GM19324 (cell line): ENCODE results near the gene CBFA2T2.
"Not testable (repeated sequence)": the region's sequence is repeated elsewhere in the genome, so short reads cannot be mapped to it uniquely, and the experiment has no call there.

Experiments
- ATAC-seq: cut with Tn5 transposase; IDR thresholded peaks from one replicate; pipeline ENCODE4 v1.9.1; 2021; ENCODE audit warnings: mild to moderate bottlenecking, moderate library complexity; ENCODE audit not compliant: unreplicated experiment, low FRiP score

CBFA2T2 gene

GRCh38 chr20:33490023-33490933 lies at the start of gene CBFA2T2:
Gene CBFA2T2 (plus strand): TSS chr20:33490096. CDS start chr20:33490268, 172 bp downstream.
- peak; percentile 68 for ATAC-seq

- not testable (repeated sequence) for ATAC-seq
Measured at GRCh38 chr20:33440562-33440961, 49.3 kb upstream of the CBFA2T2 start.

DNA sequence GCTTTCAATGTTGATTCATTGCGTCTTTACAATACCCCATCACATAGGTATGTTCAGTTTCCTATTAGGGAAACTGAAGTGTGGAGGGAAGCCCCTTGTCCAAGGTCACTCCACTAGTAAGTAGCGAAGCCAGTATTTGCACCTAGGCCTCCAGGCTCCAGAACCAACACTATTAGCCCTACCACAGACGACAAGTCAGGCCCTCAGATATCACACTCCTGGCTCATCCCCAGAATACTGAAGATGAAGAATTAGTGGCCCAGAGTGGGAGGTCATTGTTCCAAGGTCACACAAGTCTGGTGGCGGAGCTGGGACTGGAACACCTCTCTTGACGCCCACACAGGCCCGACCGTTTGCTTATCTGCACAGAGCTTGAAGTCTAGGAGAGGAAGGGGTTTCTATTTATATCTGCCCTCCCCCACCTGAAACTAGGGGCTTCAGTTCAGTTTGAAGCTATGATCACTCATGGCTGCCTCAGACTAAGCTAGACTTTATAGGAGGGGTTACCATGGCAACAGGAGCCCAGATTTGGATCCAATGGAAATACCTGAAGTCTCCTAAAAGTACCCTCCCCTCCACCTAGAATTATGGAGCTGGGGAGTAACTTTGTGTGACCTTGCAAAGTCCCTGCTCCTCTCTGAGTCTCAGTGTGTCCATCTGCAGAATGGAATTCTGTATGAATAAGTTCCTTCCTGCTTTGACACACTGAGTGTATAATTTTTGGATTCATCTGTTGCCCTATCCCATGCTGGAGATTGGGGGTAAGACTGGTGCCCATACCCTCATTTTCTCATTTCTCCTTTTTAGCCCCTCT lies 48.5 kb upstream of the CBFA2T2 start:
- ATAC-seq = no peak

DNA sequence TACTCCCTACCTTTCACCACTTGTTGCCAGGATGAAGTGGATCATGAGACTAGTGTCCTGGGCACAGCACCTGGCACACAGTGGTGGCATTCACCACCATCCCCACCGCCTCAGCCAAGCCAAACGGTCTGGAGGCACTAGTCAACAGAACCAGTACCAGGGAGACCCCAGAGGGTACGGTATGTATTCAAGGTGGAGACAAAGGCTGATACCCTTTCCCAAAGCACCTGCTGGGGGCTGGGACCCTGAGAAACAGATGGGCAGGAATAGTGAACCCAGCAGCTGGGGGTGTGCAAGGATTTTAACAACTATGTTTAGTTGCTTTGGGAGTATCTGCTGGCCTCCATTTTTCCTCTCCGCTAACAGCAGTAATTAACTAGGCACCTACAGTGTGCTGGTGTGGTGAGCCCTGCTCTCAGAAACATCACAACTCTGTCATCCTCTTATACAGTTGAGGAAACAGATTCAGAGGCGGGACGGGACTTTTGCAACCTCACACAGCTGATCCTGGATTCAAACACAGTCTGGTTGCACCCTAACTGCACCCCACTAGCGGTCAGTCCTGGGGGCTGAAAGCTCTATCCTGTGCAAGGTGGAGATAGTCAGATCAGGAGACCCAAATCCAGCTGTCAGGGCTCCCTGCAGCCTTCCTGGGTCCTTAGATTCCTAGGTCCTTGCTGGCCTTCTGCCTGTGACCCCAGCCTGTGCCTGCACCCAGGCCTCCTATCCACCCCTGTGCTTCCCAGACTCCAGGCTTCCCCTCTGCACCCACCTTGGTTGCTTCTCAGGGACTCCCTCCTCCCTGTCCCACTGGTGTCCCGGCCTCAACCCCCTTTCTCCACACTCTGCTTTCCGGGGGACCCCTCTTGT lies 47.5 kb upstream of the CBFA2T2 start:
- ATAC-seq = no peak

- peak; percentile 23 for ATAC-seq
Measured at GRCh38 chr20:33443006-33443511, 46.8 kb upstream of the CBFA2T2 start.

DNA sequence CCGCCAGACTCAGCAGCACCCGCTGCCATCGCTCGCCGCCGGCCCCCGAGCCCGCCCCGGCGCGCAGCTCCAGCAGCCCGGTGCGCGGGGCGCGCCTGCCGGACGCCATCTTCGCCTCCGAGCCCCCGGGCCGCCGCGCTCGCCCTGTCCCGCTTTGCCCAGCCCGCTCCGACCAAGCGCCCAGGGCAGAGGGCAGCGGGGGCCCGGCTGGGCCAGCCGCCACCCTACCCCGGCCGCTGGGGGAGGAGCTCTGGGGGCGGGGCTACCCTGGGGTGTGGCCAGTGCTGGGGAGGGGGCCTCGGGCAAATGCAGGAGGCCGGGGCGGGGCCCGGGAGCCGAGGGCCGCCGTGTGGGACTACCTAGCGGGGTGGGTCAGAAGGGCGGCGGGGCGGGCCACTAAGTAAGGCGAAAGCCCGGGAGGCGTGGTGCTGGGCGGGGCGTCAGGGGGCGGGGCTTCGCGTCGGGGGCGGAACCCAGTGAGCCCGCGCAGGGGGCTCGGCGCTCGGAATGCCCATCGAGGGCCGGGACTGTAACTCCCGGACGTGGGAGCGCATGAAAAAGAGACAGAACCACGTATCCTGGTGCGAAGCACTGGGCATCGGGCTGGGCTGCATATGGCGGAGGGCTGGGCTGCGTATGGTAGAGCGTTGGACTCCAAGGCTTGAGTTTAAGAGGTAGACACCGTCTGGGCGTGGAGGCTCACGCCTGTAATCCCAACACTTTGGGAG lies 46.2 kb upstream of the CBFA2T2 start, which contains the start of gene SNTA1:
TSS of gene SNTA1 (minus strand) at position 252 of the 728 bp plus-strand sequence. CDS start at position 109, 143 bp downstream.
- peak; percentile 86 for ATAC-seq

DNA sequence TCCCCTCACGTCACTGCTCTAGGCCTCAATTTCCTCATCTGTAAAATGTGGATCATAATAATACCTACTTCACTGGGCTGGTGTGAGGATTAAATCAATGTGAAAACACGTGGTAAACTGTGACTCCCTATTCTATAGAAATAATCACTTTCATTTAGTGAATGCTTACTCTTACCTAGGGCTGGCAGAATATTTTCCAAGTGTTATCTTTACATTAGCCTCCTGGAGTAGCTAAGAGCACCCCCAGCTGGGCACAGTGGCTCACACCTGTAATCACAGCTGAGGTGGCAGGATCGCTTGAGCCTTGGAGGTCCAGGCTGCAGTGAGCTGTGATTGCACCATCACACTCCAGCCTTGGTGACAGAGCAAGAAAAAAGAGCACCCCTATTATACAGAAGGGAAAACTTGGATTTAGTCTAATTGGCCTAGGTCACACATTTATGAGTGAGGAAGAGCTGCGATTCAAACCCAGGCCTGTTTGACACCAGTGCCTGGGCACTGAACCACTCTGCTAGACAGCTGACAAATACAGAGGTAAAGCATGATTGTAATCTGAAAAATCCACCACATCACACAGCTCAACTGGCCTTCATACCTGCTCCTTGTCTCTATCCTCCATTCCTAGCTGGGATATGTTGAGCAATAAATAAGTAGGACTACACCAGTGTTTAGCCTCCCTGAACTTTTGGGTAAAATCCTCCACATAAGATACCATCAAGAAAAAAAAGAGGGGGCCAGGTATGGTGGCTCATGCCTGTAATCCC lies 44.9 kb upstream of the CBFA2T2 start:
- ATAC-seq = no peak

DNA sequence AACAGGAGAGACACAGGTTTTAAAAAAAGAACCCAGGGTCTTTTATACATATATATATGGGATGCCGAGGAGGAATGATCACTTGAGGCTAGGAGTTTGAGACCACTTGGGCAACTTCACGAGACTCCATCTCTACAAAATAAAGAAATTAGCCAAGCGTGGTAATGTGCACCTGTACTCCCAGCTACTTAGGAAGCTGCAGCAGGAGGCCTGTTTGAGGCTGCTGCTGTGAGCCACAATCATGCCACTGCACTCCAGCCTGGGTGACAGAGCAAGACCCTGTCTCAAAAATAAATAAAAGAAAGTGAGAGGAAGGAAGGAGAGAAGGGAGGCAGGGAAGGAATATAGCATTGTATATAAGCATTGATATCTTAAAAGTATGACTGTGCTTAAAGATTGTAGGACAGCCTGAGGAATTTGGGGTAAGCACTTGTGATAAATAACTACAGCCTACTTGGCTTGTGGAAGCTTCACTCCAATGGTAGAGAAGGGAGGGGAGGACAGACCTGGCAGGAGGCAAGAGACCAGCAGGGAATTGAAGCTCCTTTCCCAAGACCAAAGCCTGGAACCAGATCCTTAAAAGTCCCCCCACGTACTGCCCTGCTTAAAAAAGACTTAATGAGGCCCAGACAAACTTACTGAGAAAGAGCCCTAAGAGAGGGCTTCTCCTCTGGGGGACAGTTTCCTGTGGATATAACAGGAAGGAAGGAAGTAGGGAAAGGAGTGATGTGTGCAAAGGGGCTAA lies 43.8 kb upstream of the CBFA2T2 start:
- ATAC-seq = no peak

DNA sequence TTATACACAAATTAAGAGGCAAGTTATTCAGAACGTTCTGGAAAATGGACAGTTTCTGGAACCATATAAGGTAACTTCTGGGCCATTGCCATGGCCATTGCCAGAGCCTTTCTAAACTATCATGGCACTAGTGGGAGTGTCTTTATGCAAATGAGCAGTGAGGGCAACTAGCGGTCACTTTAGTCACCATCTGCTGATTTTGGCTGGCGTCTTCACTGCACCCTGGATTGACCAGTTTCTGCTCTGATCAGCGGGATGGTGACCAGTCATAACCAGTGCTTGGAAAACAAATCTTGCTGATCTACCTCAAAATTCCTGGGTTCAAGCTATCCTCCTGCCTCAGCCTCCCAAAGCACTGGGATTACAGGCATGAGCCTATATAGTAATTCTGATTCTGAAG lies 39.0 kb upstream of the CBFA2T2 start:
- no peak for ATAC-seq

DNA sequence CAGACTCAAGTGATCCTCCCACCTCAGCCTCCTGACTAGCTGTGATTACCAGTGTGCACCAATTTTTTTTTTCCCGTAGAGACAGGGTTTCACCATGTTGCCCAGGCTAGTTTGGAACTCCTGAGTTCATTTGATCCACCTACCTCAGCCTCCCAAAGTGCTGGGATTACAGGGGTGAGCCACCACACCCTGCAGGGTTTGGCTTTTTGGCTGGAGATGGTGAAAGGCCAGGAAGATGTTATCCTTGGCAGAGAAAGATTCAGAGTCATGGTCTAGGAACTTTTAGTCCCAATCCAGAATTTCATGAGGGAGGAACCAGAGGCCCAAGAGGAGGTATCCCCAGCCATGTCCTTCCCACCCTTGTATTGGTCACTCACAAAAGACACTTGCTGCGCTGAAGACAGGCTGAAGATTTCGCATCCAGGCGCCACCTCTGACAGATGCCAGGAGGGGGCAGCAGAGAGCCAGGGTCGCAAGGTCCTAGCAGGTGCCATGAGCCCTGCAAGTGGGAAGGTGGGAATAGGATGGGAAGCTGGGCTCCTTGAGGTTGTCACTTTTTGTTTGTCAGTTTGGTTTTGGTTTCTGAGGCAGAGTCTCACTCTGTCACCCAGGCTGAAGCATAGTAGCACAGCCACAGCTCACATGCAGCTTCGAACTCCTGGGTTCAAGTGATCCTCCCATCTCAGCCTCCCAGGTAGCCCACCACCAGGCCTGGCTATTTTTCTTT lies 32.8 kb upstream of the CBFA2T2 start:
- not testable (repeated sequence) for ATAC-seq

DNA sequence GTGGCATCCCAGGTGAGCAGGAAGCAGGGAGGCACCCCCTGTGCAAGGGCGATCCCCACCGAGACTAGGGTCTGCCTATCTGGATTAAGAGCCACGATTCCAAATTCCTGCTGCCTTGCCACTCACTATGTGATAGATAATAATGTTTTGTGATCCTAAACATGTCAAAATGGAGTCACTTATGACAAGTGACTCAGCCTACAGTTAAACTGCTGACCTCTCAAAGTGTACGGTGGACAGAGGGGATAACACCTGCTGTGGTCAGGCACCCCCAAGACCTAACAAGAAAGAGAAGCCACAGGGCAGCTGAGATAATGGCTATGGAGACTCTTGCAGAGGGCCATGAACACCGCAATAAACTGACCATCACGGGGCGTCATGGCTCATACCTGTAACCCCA lies 30.3 kb upstream of the CBFA2T2 start:
- no peak for ATAC-seq

GRCh38 chr20:33460711-33461110 lies 29.2 kb upstream of the CBFA2T2 start:
- no peak for ATAC-seq

GRCh38 chr20:33463332-33464101 lies 26.4 kb upstream of the CBFA2T2 start:
- ATAC-seq = no peak

DNA sequence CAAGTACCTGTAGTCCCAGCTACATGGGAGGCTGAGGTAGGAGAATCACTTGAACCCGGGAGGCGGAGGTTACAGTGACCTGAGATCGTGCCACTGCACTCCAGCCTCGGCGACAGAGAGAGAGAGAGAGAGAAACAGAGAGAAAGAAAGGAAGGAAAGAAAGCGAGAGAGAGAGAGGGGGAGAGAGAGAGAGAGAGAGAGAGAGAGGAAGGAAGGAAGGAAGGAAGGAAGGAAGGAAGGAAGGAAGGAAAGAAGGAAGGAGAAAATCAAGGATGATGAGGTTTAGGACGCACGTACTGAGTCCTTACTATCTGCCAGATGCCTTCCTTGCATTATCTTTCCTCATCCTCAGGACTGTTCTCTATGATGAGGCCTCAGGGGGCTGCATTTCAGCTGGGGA lies 25.1 kb upstream of the CBFA2T2 start:
- not testable (repeated sequence) for ATAC-seq

- no peak for ATAC-seq
Measured at GRCh38 chr20:33465481-33466302, 24.2 kb upstream of the CBFA2T2 start.

GRCh38 chr20:33466303-33466646 lies 23.6 kb upstream of the CBFA2T2 start:
- ATAC-seq = no peak
